ENCODE data around the gene TMOD1.

The TMOD1 gene

DNA sequence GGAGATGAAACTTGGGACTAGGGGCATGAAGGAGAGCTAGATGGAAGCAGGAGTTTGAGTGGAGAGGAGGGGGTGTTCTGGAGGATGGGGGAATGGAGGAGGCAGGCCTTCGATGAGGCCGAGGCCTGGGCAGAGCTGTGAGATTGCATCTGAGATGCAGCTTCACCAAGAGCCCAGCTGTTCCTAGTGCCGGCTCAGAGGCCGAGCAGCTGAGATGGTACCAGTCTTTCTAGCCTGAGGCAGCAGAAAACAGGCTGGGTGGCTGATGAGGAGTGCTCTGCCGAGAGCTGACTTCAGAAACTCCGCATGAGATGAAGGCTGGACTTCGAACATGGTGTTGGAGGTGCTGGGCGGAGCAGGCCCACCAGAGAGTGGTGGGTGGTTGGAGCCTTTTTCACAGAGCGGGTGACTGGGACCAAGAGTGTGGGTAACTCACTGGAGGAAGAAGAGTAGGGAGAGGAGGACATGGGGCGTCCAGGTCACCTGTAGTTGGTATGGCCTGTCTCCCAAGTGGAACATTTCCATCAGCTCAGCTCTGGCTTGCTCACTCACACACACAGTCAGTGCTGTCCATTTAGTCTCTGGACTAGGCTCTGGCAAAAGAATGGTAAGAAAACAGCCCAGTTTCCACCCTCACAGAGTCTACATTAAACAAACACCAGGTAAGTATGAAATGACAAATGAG, 54.7 kb downstream of the TMOD1 start:
- no peak for DNase-seq (ENCODE audit: insufficient read length, low spot score)
- FAIRE-seq: no peak
- no peak for TF ChIP-seq CTCF (IDR thresholded peaks at IDR 0.05; ENCODE audit: insufficient read depth, missing control alignments)

DNA sequence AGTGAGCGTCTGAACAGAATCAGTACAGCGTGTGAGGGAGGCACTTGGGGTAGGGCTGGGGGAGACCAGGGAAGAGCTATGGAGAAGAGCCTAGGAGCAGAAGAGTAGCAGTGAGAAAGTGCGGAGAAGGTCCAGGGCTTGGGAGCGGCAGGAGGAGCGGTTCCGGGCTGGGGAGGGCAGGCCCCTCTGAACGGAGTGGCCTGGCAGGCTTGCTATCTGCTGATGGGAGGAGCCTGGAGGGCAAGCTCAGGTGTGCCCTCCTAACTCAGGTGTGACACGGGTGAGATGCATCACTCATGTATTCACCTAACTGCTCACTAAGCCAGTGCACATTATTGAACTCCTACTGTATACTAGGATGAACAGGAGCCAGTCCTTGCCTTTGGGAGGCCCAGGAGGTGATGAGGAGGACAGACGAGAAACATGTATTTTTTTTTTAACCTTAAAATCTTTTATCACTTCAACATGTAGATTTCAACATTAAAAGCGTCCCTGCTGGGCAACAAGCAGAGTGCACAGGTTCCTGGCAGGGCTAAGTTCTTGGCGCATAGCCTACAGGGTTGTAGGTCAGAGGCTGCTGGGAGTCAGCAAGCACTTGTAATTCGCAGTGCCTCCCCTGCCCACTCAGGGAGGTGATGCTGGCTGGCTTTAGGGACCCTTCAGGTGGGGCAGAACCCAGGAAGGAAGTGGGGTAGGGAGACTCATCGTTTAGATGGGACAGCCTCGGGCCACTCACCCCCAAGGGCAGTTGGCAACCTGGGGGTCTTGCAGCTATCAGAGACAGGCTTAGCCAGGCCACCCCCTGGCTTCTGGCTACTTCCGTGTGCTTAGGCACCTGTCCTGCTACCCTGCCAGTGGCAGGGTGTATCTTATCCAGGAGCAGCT, 55.5 kb downstream of the TMOD1 start:
- FAIRE-seq (no peak), DNase-seq (ENCODE audit: insufficient read length, low spot score) (no peak)
- TF ChIP-seq CTCF (IDR thresholded peaks at IDR 0.05; ENCODE audit: insufficient read depth, missing control alignments): no peak

- DNase-seq (ENCODE audit: insufficient read length, low spot score) (no peak), FAIRE-seq (no peak)
- no peak for TF ChIP-seq CTCF (IDR thresholded peaks at IDR 0.05; ENCODE audit: insufficient read depth, missing control alignments)
Observed at GRCh38 chr9:97557606-97558095, 56.2 kb downstream of the TMOD1 start.

GRCh38 chr9:97558701-97559101, 57.2 kb downstream of the TMOD1 start:
- DNase-seq (ENCODE audit: insufficient read length, low spot score) (no peak), FAIRE-seq (no peak)
- TF ChIP-seq CTCF (IDR thresholded peaks at IDR 0.05; ENCODE audit: insufficient read depth, missing control alignments): no peak

DNA sequence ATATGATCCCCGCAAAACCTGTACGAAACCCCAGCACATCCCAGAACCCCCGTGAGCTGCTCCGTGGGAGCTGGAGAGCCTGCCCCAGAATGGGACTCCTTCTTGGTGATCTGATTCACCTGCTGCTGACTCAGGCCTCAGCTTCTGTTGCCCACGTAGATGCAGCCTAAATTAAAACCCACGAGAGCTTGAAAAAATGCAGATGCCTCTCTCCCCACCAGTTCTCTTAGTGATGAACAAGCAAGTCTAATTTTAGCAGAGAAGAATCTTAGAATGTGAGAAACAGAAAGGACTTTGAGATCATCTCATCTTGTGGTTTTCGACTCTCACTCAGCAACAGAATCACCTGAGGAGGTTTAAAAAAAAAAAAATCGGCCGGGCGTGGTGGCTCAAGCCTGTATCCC, 57.6 kb downstream of the TMOD1 start:
- no peak for TF ChIP-seq CTCF (IDR thresholded peaks at IDR 0.05; ENCODE audit: insufficient read depth, missing control alignments)
- DNase-seq (ENCODE audit: insufficient read length, low spot score): no peak
- no peak for FAIRE-seq

DNA sequence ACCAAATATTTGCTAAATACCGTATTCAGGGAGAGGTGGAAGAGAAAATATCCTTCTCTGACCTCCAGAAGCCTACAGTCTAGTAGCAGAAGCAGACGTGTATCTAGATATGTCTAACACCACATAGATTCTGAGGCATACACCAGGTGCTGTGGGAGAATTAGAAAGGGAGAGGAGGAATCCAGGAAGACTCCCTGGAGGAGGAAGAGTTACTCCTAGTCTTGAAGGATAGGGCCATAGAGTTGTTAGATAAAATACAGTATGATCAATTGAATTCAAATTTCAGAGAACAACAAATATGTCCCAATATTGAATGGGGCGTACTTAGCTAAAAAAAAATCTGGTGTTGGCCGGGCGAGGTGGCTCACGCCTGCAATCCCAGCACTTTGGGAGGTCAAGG, 58.7 kb downstream of the TMOD1 start:
- DNase-seq (ENCODE audit: insufficient read length, low spot score): no peak
- TF ChIP-seq CTCF (IDR thresholded peaks at IDR 0.05; ENCODE audit: insufficient read depth, missing control alignments): no peak
- FAIRE-seq: no peak

- TF ChIP-seq CTCF (IDR thresholded peaks at IDR 0.05; ENCODE audit: insufficient read depth, missing control alignments): no peak
- DNase-seq (ENCODE audit: insufficient read length, low spot score): no peak
- no peak for FAIRE-seq
Observed at GRCh38 chr9:97560851-97561250, 59.4 kb downstream of the TMOD1 start.
